ENCODE measurements around the gene TWSG1. TPM values are rescaled to one million over a fixed set of nuclear protein-coding genes. Genes with fewer than 3 reads are reported as not detected.

Gene TWSG1
- total and polyA plus RNA-seq, 4 donors: 51.7 to 148 (median 90.2) TPM

- intact Hi-C loops (cut with DNase I): no loop called here
- Histone ChIP-seq H3K4me3 (ENCODE audit: low read length in 2 of 2) (no peak overlapping the region), H3K27me3 (ENCODE audit: control insufficient read depth in 1 of 2, insufficient read depth in 2 of 2, low read length in 1 of 2) (no peaks in the 10 kb centered on the region), H3K27ac (ENCODE audit: low read depth in 1 of 2, low read length in 2 of 2) (no peak overlapping the region), H3K36me3 (ENCODE audit: control insufficient read depth in 1 of 2, insufficient read depth in 2 of 2, low read length in 1 of 2) (peaks cover 0 to 3% of the 10 kb centered on the region in 2 donors), H3K4me1 (ENCODE audit: control insufficient read depth in 1 of 2, insufficient read depth in 2 of 2, low read length in 2 of 2) (no peaks in the 10 kb centered on the region), H3K9me3 (ENCODE audit: control insufficient read depth, low read length) (peaks cover 9% of the 10 kb centered on the region)
- ATAC-seq (ENCODE audit: low FRiP score) (no peak), DNase-seq (no peak)
- WGBS, 2 donors: 95 to 98% methylated on average over 24 of the region's 24 CpGs
These were observed 37.6 kb upstream of the TWSG1 start for GRCh38 chr18:9297007-9297393.

- no peak for DNase-seq
- no peak overlapping the region for H3K27ac ChIP-seq (ENCODE audit: low read depth in 1 of 2, low read length in 2 of 2)
- H3K9me3 ChIP-seq (ENCODE audit: control insufficient read depth, low read length): peaks cover 2% of the 10 kb centered on the region
- no peak overlapping the region for H3K4me3 ChIP-seq (ENCODE audit: low read length in 2 of 2)
- WGBS, 2 donors: 94 to 96% methylated on average over 6 of the region's 6 CpGs
- H3K4me1 ChIP-seq (ENCODE audit: control insufficient read depth in 1 of 2, insufficient read depth in 2 of 2, low read length in 2 of 2): no peaks in the 10 kb centered on the region
- intact Hi-C loops (cut with DNase I): no loop called here
- no peaks in the 10 kb centered on the region for H3K27me3 ChIP-seq (ENCODE audit: control insufficient read depth in 1 of 2, insufficient read depth in 2 of 2, low read length in 1 of 2)
- no peak for ATAC-seq (ENCODE audit: low FRiP score)
- H3K36me3 ChIP-seq (ENCODE audit: control insufficient read depth in 1 of 2, insufficient read depth in 2 of 2, low read length in 1 of 2): no peaks in the 10 kb centered on the region
These were observed 30.0 kb upstream of the TWSG1 start for GRCh38 chr18:9304388-9305070.

- H3K27ac ChIP-seq (ENCODE audit: low read depth in 1 of 2, low read length in 2 of 2): no peak overlapping the region
- H3K36me3 ChIP-seq (ENCODE audit: control insufficient read depth in 1 of 2, insufficient read depth in 2 of 2, low read length in 1 of 2): no peaks in the 10 kb centered on the region
- intact Hi-C loops (cut with DNase I): no loop called here
- WGBS, 2 donors: 25 to 39% methylated on average over 1 of the region's 1 CpG
- peaks cover 1% of the 10 kb centered on the region for H3K9me3 ChIP-seq (ENCODE audit: control insufficient read depth, low read length)
- H3K27me3 ChIP-seq (ENCODE audit: control insufficient read depth in 1 of 2, insufficient read depth in 2 of 2, low read length in 1 of 2): no peaks in the 10 kb centered on the region
- no peak overlapping the region for H3K4me3 ChIP-seq (ENCODE audit: low read length in 2 of 2)
- DNase-seq: no peak
- ATAC-seq (ENCODE audit: low FRiP score): no peak
- H3K4me1 ChIP-seq (ENCODE audit: control insufficient read depth in 1 of 2, insufficient read depth in 2 of 2, low read length in 2 of 2): no peaks in the 10 kb centered on the region
These were observed 15.2 kb upstream of the TWSG1 start for GRCh38 chr18:9319333-9319732.

GRCh38 chr18:9321017-9321452, 13.5 kb upstream of the TWSG1 start:
- H3K4me1 ChIP-seq (ENCODE audit: control insufficient read depth in 1 of 2, insufficient read depth in 2 of 2, low read length in 2 of 2): no peaks in the 10 kb centered on the region
- peaks cover 1% of the 10 kb centered on the region for H3K9me3 ChIP-seq (ENCODE audit: control insufficient read depth, low read length)
- H3K4me3 ChIP-seq (ENCODE audit: low read length in 2 of 2): no peak overlapping the region
- ATAC-seq (ENCODE audit: low FRiP score) (no peak), DNase-seq (no peak)
- intact Hi-C loops (cut with DNase I): no loop called here
- no peaks in the 10 kb centered on the region for H3K27me3 ChIP-seq (ENCODE audit: control insufficient read depth in 1 of 2, insufficient read depth in 2 of 2, low read length in 1 of 2)
- no peaks in the 10 kb centered on the region for H3K36me3 ChIP-seq (ENCODE audit: control insufficient read depth in 1 of 2, insufficient read depth in 2 of 2, low read length in 1 of 2)
- H3K27ac ChIP-seq (ENCODE audit: low read depth in 1 of 2, low read length in 2 of 2): no peak overlapping the region
- 42 to 64% methylated on average over 4 of the region's 4 CpGs for WGBS, 2 donors

GRCh38 chr18:9321736-9322135, 12.8 kb upstream of the TWSG1 start:
- no peak overlapping the region for H3K4me3 ChIP-seq (ENCODE audit: low read length in 2 of 2)
- DNase-seq (no peak), ATAC-seq (ENCODE audit: low FRiP score) (no peak)
- H3K27me3 ChIP-seq (ENCODE audit: control insufficient read depth in 1 of 2, insufficient read depth in 2 of 2, low read length in 1 of 2): no peaks in the 10 kb centered on the region
- intact Hi-C loops (cut with DNase I): no loop called here
- H3K36me3 ChIP-seq (ENCODE audit: control insufficient read depth in 1 of 2, insufficient read depth in 2 of 2, low read length in 1 of 2): no peaks in the 10 kb centered on the region
- peaks cover 1% of the 10 kb centered on the region for H3K9me3 ChIP-seq (ENCODE audit: control insufficient read depth, low read length)
- WGBS, 2 donors: 74 to 77% methylated on average over 4 of the region's 4 CpGs
- H3K4me1 ChIP-seq (ENCODE audit: control insufficient read depth in 1 of 2, insufficient read depth in 2 of 2, low read length in 2 of 2): no peaks in the 10 kb centered on the region
- H3K27ac ChIP-seq (ENCODE audit: low read depth in 1 of 2, low read length in 2 of 2): no peak overlapping the region

GRCh38 chr18:9322744-9323143, 11.8 kb upstream of the TWSG1 start:
- peaks cover 1% of the 10 kb centered on the region for H3K9me3 ChIP-seq (ENCODE audit: control insufficient read depth, low read length)
- H3K4me3 ChIP-seq (ENCODE audit: low read length in 2 of 2): no peak overlapping the region
- no peak for DNase-seq
- intact Hi-C loops (cut with DNase I): no loop called here
- no peaks in the 10 kb centered on the region for H3K27me3 ChIP-seq (ENCODE audit: control insufficient read depth in 1 of 2, insufficient read depth in 2 of 2, low read length in 1 of 2)
- 80 to 86% methylated on average over 2 of the region's 2 CpGs for WGBS, 2 donors
- H3K36me3 ChIP-seq (ENCODE audit: control insufficient read depth in 1 of 2, insufficient read depth in 2 of 2, low read length in 1 of 2): no peaks in the 10 kb centered on the region
- H3K4me1 ChIP-seq (ENCODE audit: control insufficient read depth in 1 of 2, insufficient read depth in 2 of 2, low read length in 2 of 2): no peaks in the 10 kb centered on the region
- ATAC-seq (ENCODE audit: low FRiP score): no peak
- H3K27ac ChIP-seq (ENCODE audit: low read depth in 1 of 2, low read length in 2 of 2): no peak overlapping the region

- no peak overlapping the region for H3K27ac ChIP-seq (ENCODE audit: low read depth in 1 of 2, low read length in 2 of 2)
- ATAC-seq (ENCODE audit: low FRiP score): no peak
- 47 to 50% methylated on average over 3 of the region's 3 CpGs for WGBS, 2 donors
These were observed 10.7 kb upstream of the TWSG1 start for GRCh38 chr18:9323750-9324445.

GRCh38 chr18:9325716-9326115, 8.9 kb upstream of the TWSG1 start:
- Histone ChIP-seq H3K4me3 (ENCODE audit: low read length in 2 of 2) (no peak overlapping the region), H3K27me3 (ENCODE audit: control insufficient read depth in 1 of 2, insufficient read depth in 2 of 2, low read length in 1 of 2) (no peaks in the 10 kb centered on the region), H3K36me3 (ENCODE audit: control insufficient read depth in 1 of 2, insufficient read depth in 2 of 2, low read length in 1 of 2) (no peaks in the 10 kb centered on the region), H3K9me3 (ENCODE audit: control insufficient read depth, low read length) (no peaks in the 10 kb centered on the region), H3K4me1 (ENCODE audit: control insufficient read depth in 1 of 2, insufficient read depth in 2 of 2, low read length in 2 of 2) (no peaks in the 10 kb centered on the region), H3K27ac (ENCODE audit: low read depth in 1 of 2, low read length in 2 of 2) (no peak overlapping the region)
- no peak for DNase-seq
- WGBS, 2 donors: 36 to 50% methylated on average over 2 of the region's 2 CpGs
- ATAC-seq (ENCODE audit: low FRiP score): no peak
- intact Hi-C loops (cut with DNase I): no loop called here

More at GRCh38 chr18:9323750-9324445, 10.7 kb upstream of the TWSG1 start:
- Histone ChIP-seq H3K36me3 (ENCODE audit: control insufficient read depth in 1 of 2, insufficient read depth in 2 of 2, low read length in 1 of 2) (no peaks in the 10 kb centered on the region), H3K4me3 (ENCODE audit: low read length in 2 of 2) (no peak overlapping the region), H3K27me3 (ENCODE audit: control insufficient read depth in 1 of 2, insufficient read depth in 2 of 2, low read length in 1 of 2) (no peaks in the 10 kb centered on the region), H3K4me1 (ENCODE audit: control insufficient read depth in 1 of 2, insufficient read depth in 2 of 2, low read length in 2 of 2) (no peaks in the 10 kb centered on the region), H3K9me3 (ENCODE audit: control insufficient read depth, low read length) (peaks cover 1% of the 10 kb centered on the region)
- no peak for DNase-seq
- intact Hi-C loops (cut with DNase I): no loop called here

GRCh38 chr18:9328776-9329175, 5.8 kb upstream of the TWSG1 start:
- H3K9me3 ChIP-seq (ENCODE audit: control insufficient read depth, low read length): no peaks in the 10 kb centered on the region
- intact Hi-C loops (cut with DNase I): no loop called here
- DNase-seq: no peak
- ATAC-seq (ENCODE audit: low FRiP score): no peak
- no peak overlapping the region for H3K4me3 ChIP-seq (ENCODE audit: low read length in 2 of 2)
- H3K36me3 ChIP-seq (ENCODE audit: control insufficient read depth in 1 of 2, insufficient read depth in 2 of 2, low read length in 1 of 2): no peaks in the 10 kb centered on the region
- H3K27ac ChIP-seq (ENCODE audit: low read depth in 1 of 2, low read length in 2 of 2): no peak overlapping the region
- no peaks in the 10 kb centered on the region for H3K27me3 ChIP-seq (ENCODE audit: control insufficient read depth in 1 of 2, insufficient read depth in 2 of 2, low read length in 1 of 2)
- 45 to 79% methylated on average over 2 of the region's 2 CpGs for WGBS, 2 donors
- H3K4me1 ChIP-seq (ENCODE audit: control insufficient read depth in 1 of 2, insufficient read depth in 2 of 2, low read length in 2 of 2): no peaks in the 10 kb centered on the region

All from aorta (tissue), 5 donors.